Measurements from ENCODE around the gene NRCAM.
"Not testable (repeated sequence)": the region's sequence is repeated elsewhere in the genome, so short reads cannot be mapped to it uniquely, and the experiment has no call there.

DNA sequence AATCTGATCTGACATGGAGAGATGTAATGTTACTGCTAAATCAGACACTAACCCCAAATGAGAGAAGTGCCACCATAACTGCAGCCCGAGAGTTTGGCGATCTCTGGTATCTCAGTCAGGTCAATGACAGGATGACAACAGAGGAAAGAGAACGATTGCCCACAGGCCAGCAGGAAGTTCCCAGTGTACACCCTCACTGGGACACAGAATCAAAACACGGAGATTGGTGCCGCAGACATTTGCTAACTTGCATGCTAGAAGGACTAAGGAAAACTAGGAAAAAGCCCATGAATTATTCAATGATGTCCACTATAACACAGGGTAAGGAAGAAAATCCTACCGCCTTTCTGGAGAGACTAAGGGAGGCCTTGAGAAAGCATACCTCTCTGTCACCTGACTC is 115.8 kb downstream of the NRCAM start:
- TF ChIP-seq, protein P1, sequence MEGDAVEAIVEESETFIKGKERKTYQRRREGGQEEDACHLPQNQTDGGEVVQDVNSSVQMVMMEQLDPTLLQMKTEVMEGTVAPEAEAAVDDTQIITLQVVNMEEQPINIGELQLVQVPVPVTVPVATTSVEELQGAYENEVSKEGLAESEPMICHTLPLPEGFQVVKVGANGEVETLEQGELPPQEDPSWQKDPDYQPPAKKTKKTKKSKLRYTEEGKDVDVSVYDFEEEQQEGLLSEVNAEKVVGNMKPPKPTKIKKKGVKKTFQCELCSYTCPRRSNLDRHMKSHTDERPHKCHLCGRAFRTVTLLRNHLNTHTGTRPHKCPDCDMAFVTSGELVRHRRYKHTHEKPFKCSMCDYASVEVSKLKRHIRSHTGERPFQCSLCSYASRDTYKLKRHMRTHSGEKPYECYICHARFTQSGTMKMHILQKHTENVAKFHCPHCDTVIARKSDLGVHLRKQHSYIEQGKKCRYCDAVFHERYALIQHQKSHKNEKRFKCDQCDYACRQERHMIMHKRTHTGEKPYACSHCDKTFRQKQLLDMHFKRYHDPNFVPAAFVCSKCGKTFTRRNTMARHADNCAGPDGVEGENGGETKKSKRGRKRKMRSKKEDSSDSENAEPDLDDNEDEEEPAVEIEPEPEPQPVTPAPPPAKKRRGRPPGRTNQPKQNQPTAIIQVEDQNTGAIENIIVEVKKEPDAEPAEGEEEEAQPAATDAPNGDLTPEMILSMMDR (conservative IDR thresholded peaks at IDR 0.05), result not testable (repeated sequence)
- not testable (repeated sequence) for TF ChIP-seq EZH2 (IDR thresholded peaks at IDR 0.05; ENCODE audit: low read depth)

All from PC-9 (cell line).